ENCODE data around the gene FAM118A. TPM values are rescaled to one million over a fixed set of nuclear protein-coding genes. Genes with fewer than 3 reads are reported as not detected.

Gene FAM118A
- total RNA-seq, 1 donor from 2014 or later = 20.6 TPM

GRCh38 chr22:45335854-45336522 lies 26.3 kb downstream of the FAM118A start:
- H3K27me3 ChIP-seq = no peaks in the 10 kb centered on the region
- H3K4me3 ChIP-seq = no peak overlapping the region
- TF ChIP-seq CTCF (IDR thresholded peaks at IDR 0.05) = no peak
- peak overlapping the region; percentile 68 for H3K27ac ChIP-seq
- H3K36me3 ChIP-seq = peaks cover 43% of the 10 kb centered on the region
- DNase-seq = no peak
- H3K9me3 ChIP-seq = no peaks in the 10 kb centered on the region
- intact Hi-C loops (cut with DNase I) = no loop called here
- no peak for ATAC-seq
- H3K4me1 ChIP-seq = peaks cover 6% of the 10 kb centered on the region

DNA sequence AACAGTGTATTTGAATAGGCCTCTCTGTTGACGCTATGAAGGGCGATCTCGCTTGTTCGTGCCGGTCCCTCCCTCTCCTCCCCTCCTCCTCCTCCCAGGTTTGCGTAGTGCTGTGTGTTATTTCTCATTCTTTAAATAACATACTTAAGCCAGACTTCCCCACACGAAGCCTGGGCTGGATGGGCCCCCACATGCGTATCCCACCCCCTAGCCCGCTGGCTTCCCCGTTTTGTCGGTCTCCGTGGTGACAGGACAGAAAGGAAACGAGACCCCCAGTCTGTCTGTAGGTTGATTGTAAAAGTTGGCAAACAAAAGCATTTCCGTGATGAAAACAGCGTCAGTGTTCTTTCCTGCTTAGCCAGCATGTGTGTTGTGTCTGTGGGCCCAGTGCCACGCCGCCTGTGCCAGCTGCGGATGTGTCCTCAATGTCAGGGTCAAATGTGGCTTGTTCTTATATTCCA lies 27.3 kb downstream of the FAM118A start:
- Histone ChIP-seq H3K4me1 (peaks cover 6% of the 10 kb centered on the region), H3K9me3 (no peaks in the 10 kb centered on the region), H3K27me3 (no peaks in the 10 kb centered on the region), H3K36me3 (peaks cover 45% of the 10 kb centered on the region), H3K4me3 (no peak overlapping the region), H3K27ac (peak overlapping the region; percentile 68)
- ATAC-seq (peak; percentile 57), DNase-seq (no peak)
- no peak for TF ChIP-seq CTCF (IDR thresholded peaks at IDR 0.05)
- intact Hi-C loops (cut with DNase I) = no loop called here

DNA sequence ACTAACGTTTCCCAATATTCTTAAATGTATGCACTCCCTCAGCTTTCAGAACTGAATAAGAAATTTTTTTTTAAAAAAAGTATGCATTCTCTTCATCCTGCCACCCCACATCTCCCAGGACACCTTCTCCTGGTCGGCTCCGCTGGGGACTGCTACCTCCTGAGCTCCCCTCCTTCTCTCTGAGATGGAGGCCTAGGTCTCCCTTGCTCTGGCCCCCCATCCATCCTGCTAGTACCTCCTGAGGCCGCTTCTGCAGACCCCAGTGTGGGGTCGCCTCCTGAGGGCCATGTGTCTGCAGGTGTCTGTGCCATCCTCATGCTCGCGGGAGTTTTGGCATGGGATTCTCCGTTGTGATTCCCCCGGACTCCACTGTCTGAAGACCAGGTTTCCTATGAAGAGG lies 27.8 kb downstream of the FAM118A start:
- no peak for TF ChIP-seq CTCF (IDR thresholded peaks at IDR 0.05)

DNA sequence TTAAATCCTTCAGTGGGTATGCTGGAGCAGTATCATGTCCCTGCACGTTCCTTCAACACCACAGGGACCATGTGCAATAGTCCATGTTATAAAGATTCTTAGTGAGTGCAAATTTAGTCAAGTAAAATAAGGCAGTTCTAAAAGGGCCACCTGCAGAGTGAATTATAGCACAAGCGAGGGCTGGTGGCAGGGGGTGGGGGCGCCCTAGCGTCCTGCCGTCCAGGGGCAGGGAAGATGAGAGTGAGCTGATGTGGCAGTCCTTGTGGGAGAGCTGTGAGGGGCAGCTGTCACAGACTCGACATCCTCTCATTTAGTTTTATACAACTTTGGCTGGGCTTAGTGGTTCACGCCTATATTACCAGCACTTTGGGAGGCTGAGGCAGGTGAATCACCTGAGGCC lies 29.1 kb downstream of the FAM118A start:
- intact Hi-C loops (cut with DNase I) = no loop called here
- peaks cover 39% of the 10 kb centered on the region for H3K36me3 ChIP-seq
- H3K4me1 ChIP-seq = peaks cover 6% of the 10 kb centered on the region
- no peak overlapping the region for H3K4me3 ChIP-seq
- H3K9me3 ChIP-seq = no peaks in the 10 kb centered on the region
- no peak for DNase-seq
- no peak for ATAC-seq
- H3K27ac ChIP-seq = no peak overlapping the region
- no peaks in the 10 kb centered on the region for H3K27me3 ChIP-seq
- no peak for TF ChIP-seq CTCF (IDR thresholded peaks at IDR 0.05)

More for the DNA sequence above, 27.8 kb downstream of the FAM118A start:
- Histone ChIP-seq H3K36me3 (peaks cover 43% of the 10 kb centered on the region), H3K4me1 (peaks cover 6% of the 10 kb centered on the region), H3K27me3 (no peaks in the 10 kb centered on the region), H3K27ac (peak overlapping the region; percentile 68), H3K9me3 (no peaks in the 10 kb centered on the region), H3K4me3 (no peak overlapping the region)
- ATAC-seq = no peak
- intact Hi-C loops (cut with DNase I) = no loop called here
- no peak for DNase-seq

- Histone ChIP-seq H3K4me1 (peaks cover 6% of the 10 kb centered on the region), H3K4me3 (no peak overlapping the region), H3K27ac (no peak overlapping the region), H3K36me3 (peaks cover 39% of the 10 kb centered on the region), H3K9me3 (no peaks in the 10 kb centered on the region), H3K27me3 (no peaks in the 10 kb centered on the region)
- no peak for TF ChIP-seq CTCF (IDR thresholded peaks at IDR 0.05)
- DNase-seq = no peak
- intact Hi-C loops (cut with DNase I) = no loop called here
- ATAC-seq = no peak
Observed at GRCh38 chr22:45340323-45340722, 30.6 kb downstream of the FAM118A start.
